CD4-positive, alpha-beta T cell treated with Interleukin-12 subunit alpha and Interleukin-12 subunit beta, for 1 hour (primary cell): ENCODE results near the gene RAB40A.
"Not testable (repeated sequence)": the region's sequence is repeated elsewhere in the genome, so short reads cannot be mapped to it uniquely, and the experiment has no call there.

Experiments
- DNase-seq: peaks from one replicate; pipeline ENCODE4 v3.0.0-alpha.2; 2020

The RAB40A gene

DNA sequence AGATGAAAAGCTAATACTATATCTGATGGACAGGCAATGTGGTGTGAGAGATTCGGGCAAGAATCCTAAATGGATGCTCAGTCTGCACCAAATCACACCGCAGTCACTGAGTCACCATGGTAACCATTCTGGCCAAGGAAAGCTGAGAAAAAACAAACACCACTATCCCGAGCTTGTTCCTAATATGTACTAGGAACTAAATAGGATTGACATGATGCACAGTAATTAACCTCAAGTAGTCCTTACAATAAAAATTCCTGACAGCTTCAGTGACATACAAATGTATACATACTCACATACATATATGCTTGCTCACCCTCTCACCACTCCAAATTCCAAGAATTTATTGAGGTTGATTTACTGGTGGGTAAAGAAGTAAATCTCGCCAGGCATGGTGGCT, 1.1 kb upstream of the RAB40A start:
- DNase-seq = no peak

DNA sequence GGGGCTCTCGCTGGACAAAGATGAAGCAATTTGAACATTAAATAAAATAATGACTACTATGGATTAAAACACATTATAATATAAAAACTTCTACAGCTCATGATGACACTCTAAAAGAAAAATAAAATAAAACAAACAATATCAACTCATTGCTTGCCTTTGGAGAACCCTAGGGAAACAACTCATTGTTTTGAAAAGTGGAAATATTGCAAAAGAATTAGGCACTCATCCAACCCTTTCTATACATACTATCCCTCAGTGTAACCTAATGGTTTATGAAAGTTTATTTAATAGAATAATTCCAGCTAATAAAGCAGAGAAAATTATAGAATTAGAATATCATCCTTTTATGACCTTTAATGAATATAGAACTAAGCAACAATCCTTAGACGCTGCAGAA, 718 bp downstream of the RAB40A start:
- DNase-seq = no peak

DNA sequence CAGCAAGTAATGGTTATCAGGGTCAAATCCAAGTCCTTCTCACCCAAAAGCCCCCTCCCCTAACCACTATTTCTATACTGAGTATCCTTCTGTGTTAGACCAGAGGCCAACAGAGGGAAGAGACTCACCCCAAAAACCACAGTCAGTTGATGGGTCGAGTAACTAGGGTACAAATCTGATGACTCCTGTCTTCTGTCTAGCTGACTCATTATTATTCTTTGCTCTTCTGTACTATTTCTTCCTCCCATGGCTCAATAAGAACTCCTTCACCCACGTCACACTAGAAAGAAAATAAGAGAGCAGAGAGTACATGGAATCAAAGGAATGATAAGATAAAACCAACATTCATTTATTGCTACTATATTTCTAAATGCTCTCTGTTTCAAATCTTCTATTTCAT, 2.0 kb downstream of the RAB40A start:
- no peak for DNase-seq

DNA sequence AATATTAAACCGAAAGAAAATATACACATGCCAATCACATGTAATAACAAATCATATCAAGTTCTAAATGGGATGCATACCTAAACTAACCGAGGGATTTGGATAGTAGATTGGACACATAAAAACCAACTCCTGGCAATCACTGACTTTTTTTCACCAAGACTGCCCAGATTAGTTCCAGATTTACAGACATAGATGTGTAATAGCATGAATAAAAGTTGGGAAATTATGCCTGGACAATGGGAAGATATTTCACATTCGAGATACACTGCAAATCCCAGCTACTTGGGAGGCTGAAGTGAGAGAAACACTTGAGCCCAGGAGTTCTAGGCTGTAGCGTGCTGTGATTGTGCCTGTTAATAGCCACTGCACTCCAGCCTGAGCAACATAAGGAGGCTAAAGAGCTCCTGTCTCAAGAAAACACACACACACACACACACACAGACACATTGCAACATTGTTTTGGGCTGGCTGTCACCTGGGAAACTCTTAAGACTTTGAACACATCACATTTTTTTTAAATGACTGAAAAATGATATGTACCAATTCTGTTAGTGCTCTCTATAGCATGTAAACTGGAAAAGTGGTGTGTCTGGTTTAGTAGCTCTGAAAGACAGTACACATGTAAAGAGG, 5.7 kb downstream of the RAB40A start:
- DNase-seq = no peak

DNA sequence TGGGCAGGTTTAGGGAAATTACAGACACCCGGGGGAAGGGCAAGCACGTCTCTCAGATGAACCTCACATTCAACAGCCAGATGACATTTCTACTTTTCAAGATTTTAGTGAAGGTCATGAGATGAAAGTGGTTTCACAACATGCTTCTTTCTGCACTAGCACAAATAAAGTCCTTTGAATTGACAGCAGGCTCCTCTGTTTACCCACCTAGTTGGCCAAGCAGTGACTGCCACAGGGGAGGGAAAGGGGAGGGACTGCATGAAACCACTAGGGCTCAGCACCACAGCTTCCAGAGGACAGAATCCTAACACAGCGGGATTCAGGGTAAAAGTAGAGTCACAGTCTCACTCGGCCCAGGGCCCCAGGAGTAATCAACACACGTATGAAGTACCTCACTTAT, 6.2 kb downstream of the RAB40A start:
- no peak for DNase-seq

DNA sequence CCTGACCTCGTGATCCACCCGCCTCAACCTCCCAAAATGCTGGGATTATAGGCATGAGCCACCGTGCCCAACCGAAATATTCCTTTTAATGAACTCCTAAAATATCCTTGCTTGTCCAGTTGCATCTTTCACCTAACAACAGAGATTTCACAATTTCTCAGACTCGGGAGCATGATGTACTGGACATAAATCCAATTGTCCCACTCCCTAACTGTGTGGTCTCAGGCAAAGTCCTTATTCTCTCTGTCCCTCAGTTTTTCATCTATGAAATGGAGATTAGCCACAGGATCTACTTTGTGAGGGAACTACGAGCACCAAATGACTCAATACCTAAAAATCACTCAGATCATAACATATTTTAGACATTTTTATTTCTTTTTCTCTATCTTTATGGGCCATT, 9.3 kb downstream of the RAB40A start:
- no peak for DNase-seq

DNA sequence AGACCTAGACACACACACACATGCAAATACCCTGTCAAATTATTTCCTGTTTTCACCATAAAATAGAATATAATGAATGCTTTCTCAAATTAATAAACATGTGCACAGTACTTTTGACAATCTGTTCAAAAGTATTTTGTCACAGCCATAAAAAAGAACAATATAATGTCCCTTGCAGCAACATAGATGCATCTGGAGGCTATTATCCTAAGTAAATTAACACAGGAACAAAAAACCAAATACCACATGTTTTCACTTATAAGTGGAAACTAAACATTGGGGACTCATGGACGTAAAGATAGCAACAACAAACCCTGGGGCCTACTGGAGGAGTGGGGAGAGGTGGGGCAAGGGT, 15.5 kb downstream of the RAB40A start:
- no peak for DNase-seq

DNA sequence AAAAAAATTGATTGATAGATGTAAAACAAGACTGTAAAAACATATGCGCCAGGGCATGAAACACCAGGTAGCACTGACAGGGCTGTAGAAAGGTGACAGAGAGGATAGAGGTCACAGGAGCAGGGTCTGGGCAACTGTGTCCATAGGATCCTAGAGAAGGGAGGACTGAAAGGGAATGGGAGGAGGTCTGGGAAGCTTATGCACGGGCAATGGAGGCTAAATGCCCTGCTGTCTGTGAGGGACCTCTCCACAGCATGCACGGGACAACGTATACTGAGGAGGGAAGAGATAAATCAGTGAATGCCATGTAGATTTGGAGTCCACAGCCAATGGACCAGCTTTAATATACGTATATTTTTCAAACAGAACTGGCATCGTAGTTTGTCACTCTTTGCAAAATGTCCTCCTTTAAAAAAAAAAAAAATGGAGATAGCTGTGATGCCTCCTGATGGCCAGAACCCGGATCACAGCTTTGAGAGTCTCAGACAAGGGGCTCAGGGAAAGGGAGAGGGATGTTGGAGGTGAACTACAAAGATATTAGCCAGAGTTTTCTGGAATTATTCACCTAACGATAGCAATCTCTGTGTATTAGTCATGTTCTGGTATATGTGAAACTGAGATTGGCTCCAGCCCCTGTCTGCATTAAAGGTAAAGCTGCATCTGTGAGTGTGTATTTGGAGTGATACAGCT, 16.0 kb downstream of the RAB40A start:
- no peak for DNase-seq

DNA sequence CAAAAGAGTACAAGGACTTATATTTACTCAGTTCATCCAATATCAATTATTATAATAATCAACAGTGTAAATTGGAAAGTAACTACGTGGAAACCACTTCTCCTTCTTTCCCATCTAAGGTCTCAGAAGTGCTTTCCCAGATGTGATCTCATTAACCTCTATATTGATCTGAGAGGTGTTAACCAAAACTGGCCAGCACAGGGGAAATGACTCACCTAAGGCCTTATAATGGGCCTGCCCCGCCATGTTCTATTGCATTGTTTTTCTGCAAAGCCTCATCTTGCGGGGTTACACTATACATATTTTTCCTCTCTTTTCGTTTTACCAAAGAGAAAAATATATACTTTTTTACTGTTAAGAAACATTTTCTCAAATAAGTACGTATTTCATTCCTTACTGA, 20.5 kb downstream of the RAB40A start:
- no peak for DNase-seq

DNA sequence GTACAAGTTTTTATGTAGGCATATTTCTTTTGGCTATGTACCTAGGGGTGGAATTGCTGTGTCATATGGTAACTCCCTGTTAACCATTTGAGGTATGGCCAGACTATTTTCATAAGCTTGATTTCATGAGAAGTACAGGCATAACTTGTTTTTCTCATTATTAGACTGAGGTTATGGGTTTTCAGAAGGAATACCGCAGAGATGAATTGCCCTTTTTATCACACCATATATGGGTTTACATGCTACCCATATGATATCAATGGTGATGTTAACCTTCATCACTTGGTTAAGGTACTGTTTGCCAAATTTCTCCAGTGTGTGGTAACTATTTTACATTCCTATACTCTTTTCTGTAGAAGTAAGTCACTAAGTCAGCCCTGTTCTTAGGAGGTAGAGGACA, 23.5 kb downstream of the RAB40A start:
- no peak for DNase-seq

DNA sequence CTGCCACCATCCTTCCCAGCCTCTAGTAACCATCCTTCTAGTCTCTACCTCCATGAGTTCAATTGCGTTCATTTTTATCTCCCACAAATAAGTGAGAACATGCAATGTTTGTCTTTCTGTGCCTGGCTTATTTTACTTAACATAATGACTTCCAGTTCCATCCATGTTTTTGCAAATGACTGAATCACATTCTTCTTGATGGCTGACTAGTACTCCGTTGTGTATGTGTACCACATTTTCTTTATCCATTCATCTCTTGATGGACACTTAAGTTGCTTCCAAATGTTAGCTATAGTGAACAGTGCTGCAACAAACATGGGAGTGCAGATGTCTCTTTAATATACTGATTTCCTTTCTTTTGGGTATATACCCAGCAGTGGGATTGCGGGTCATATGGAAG, 25.7 kb downstream of the RAB40A start:
- not testable (repeated sequence) for DNase-seq

DNA sequence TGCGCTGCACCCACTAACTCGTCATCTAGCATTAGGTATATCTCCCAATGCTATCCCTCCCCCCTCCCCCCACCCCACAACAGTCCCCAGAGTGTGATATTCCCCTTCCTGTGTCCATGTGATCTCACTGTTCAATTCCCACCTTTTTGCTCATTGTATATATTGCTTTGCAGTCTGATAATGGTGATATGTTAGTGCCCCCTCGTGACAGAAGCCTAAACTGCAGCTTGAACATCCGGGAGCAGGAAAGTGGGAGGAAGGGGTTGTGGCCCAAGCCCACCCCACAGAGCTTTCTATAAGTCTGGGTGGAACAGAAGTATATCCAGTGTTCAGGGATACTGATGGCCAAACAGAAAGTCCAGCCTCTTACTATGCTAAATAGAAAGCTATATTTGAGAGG, 29.6 kb downstream of the RAB40A start:
- peak; percentile 39 for DNase-seq

DNA sequence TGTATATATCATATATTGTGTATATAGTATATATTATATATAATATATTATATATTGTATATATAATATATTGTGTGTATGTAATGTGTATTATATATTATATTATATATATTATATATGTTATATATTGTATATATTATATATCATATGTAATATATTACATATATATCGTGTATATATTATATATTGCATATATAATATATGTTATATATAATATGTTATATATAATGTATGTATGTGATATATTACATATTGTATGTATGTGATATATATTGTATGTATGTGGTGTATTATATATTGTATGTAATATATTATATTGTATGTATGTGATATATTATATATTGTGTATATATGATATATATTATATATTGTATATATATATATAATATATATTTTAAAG, 30.5 kb downstream of the RAB40A start:
- no peak for DNase-seq

DNA sequence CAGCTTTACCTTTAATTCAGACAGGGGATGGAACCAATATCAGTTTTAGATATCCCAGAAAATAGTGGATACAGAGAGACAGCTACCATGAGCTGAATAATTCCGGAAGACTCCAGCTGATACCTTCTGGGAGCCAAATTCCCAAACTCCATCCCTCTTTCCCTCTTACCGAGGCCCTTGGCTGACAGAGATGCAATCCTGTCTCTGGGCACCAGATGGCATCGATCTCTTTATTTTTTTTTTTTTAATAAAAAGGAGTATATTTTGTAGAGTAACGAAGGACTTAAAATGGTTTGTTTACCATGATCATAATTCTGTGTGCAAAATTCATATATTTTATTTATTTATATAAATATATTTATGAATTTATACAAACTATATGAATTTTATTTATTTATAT, 31.0 kb downstream of the RAB40A start:
- no peak for DNase-seq

DNA sequence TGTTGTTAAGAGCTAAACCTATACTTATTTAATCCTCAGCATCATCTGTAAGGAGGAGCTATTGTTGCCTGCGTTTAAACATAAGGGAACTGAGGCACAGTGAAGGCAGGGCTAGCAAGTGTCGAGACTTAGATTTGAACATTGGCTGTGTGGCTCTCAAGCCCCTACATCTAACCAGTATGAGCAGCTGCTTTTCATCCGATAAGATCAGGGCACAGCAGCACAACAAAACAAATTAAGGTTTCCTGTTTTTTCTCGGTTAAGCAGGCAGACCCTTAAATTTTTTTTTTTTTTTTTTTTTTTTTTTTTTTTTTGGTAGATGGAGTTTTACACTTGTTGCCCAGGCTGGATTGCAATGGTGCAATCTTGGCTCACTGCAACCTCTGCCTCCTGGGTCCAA, 35.6 kb downstream of the RAB40A start:
- no peak for DNase-seq

DNA sequence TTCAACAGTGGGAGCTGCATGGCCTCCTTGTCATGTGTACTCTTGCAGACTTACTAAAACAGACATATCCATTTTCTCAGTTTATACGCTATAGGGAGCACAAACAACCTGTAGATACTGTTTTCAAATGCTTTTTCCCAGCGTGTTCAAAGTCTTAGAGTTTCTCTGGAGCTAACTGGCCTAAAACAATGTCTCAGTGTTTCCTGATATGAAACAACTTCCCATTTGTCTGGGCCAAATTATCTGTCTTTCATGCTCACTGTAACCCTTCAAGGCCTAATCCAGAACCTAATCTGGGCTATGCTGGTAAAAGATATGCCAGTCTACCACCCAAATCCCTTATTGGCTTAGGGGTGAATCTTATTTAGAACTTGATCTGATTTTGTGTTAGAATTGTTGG, 38.8 kb downstream of the RAB40A start:
- no peak for DNase-seq

DNA sequence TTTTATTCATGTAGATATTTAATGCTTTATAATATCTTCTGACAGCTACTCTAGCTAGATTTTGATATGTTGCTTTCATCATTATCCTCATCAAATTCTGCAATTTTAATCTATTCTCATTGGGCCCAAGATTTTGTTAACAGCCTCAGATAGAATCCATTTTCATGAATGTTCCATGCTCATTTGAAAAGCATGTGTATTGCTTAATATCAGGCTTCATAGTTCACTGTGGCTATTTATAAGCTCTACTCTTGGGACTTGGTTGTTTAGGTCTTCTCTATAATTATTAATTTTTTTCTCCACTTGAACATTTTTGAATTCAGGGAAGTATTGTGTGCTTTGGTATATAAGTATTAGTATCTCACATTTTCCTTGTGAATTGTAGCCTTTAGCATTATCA, 41.8 kb downstream of the RAB40A start:
- no peak for DNase-seq

DNA sequence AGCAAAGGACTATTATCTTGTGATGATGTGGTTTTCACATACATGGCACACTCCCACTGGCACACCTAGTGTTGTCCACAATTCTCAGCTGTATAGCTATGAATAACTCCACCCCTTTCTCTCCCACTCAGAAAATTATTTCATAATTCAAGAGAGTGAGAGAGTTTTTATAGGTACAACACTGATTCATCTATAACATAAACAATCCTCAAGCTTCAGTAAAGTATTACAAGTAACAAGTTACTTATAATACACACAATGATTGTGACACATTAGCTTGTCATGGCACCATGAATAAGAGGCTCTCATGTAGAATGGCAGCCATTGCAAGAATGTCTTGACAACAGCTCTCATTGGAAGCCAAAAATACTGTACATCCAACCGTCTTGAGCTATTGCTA, 43.9 kb downstream of the RAB40A start:
- DNase-seq = no peak

DNA sequence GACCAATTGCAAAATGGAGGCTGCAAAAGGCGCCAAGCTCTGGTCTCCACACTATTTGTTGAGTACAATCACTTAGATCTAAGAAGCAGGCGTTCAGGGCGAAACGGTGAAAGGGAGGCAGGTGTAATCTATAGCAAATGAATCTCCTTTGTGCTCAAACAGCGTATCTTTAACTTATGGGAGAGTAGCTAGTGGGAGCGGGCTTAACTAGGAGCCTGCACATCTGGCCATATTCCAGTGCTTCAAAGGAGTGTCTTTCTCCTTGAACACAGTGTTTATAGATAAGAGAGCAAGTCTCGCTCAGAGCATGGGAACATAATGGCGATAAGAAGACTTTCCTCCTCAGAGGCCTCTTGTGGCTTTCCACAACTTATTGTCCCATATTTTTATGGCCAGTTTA, 49.3 kb downstream of the RAB40A start:
- DNase-seq = not testable (repeated sequence)

DNA sequence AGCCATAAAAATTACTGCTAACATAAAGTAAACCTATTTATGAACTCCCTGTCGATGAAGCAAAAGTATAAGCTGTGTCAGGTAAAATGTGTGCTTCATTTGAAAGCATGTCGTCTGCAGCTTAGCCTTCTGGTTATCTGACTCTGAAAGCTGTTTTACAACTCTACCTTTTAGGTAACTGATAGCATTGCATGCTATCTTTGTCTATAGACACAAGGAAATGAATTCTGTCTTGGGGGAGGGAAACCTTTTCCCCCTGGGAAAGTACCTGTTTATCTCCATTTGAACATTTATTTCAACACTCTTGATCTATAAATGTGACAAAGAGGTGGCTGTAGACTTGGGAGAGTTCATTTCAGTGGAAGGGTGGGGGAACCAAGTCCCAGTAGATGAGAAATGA, 51.4 kb downstream of the RAB40A start:
- no peak for DNase-seq

DNA sequence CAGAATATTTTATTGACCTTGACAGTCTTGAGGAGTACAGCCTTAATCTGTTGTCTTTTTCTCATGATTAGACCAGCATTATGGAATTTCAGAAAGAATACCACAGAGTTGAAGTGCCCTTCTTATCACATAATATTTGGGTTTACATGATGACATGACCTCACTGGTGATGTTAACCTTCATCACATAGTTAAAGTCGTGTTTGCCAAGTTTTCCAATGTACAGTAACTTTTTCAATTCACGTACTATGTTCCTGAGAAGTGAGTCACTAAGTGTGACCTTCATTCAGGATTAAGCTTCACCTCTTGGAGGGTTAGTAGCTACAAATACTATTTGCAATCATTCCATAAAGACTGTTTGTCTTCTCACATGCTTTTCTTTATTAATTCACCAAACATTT, 52.1 kb downstream of the RAB40A start:
- DNase-seq = no peak

DNA sequence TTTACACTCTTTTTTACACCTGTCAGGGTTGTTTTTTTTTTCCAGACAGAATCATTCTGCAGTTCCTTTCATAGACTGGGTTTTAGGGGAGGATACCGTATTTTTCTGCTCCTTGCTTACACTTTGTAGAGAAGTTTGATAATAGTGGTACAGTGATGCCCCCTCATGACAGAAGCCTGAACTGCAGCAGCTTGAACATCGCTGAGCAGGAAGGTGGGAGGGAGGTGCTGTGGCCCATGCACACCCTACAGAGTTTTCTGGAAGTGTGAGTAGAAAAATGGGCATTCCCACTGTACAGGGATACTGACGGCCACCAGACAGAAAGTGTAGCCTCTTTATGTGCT, 54.5 kb downstream of the RAB40A start:
- DNase-seq = peak; percentile 73

DNA sequence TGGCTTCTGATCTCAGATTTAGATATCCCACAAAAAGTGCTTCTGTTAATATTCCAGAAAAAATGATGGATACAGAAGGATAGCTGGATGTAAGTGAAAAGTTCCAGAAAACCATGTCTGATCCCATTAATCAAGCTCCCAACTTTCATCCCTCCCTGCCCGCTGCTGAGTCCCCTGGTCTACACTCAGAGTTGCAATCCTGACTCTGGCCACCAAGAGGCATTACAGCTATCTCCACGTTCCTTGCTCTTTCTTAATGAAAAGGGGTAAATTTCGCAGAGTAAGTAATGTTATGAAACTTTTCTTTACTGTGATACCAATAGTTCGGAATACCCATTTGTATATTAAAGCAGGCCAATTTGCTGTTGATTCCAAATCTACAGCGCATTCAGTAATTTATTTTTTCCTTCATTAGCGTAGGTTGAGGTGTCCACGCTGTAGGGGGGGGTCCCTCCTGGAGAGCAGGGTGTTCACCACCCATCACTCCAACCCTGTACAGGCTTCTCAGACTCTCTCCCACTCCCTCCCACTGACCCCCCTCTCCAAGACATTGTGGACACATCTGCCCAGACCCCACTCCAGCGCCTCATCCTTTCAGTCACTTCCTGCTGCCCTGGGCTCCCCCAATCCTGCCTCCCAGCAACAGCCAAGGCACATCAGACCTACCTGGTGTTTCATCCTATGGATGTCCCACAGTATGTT, 55.1 kb downstream of the RAB40A start:
- peak; percentile 31 for DNase-seq

DNA sequence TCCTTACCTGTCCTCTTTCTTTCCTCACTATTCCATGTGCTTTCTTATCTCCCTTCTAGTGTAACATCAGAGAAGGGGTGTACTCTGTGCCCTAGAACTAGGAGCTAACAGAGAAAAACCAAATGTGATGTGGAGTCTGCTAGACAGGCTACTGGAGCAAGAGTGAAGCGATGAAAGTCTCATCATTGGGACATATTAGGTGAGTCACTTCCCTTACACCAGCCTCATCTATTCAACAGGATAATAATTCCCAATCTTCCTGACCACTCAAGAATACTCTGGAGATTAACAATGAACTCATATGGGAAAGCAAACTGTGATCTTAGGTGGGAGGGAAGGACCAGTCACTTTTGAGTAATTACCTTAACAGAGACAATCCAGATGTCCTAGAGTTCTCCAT, 58.1 kb downstream of the RAB40A start:
- DNase-seq = no peak
